GM12891 (cell line): Measurements from ENCODE around the gene PPIP5K1.

Experiments
- PAX5 ChIP-seq: IDR thresholded peaks from 2 replicates; pipeline ENCODE4 v1.6.1; 2011; ENCODE audit warnings: low read length, moderate library complexity, mild to moderate bottlenecking; ENCODE audit not compliant: insufficient read depth, severe bottlenecking
- POLR2A ChIP-seq: IDR thresholded peaks from 2 replicates; pipeline ENCODE4 v1.6.1; 2011; ENCODE audit warnings: low read depth, low read length, control low read depth
- POLR2AphosphoS5 ChIP-seq: IDR thresholded peaks from 2 replicates; pipeline ENCODE4 v1.6.1; 2011; ENCODE audit warnings: low read depth, low read length, control low read depth
- POU2F2 ChIP-seq: IDR thresholded peaks from 2 replicates; pipeline ENCODE4 v1.6.1; 2011; ENCODE audit warnings: low read depth, mild to moderate bottlenecking, control low read depth, low read length, moderate library complexity
- SPI1 ChIP-seq: IDR thresholded peaks from 2 replicates; pipeline ENCODE4 v1.6.1; 2011; ENCODE audit warnings: low read depth, low read length, control low read depth
- TAF1 ChIP-seq: IDR thresholded peaks from 2 replicates; pipeline ENCODE4 v1.6.1; 2011; ENCODE audit warnings: low read depth, low read length, control low read depth

- TF ChIP-seq POLR2A (no peak), POLR2AphosphoS5 (no peak), TAF1 (no peak), PAX5 (no peak), POU2F2 (no peak), SPI1 (no peak)
Measured at GRCh38 chr15:43516185-43516584, 73.8 kb downstream of the PPIP5K1 start.
